Measurements from ENCODE around the gene PUM1. TPM values are rescaled to one million over a fixed set of nuclear protein-coding genes. Genes with fewer than 3 reads are reported as not detected.

PUM1 gene, protein sequence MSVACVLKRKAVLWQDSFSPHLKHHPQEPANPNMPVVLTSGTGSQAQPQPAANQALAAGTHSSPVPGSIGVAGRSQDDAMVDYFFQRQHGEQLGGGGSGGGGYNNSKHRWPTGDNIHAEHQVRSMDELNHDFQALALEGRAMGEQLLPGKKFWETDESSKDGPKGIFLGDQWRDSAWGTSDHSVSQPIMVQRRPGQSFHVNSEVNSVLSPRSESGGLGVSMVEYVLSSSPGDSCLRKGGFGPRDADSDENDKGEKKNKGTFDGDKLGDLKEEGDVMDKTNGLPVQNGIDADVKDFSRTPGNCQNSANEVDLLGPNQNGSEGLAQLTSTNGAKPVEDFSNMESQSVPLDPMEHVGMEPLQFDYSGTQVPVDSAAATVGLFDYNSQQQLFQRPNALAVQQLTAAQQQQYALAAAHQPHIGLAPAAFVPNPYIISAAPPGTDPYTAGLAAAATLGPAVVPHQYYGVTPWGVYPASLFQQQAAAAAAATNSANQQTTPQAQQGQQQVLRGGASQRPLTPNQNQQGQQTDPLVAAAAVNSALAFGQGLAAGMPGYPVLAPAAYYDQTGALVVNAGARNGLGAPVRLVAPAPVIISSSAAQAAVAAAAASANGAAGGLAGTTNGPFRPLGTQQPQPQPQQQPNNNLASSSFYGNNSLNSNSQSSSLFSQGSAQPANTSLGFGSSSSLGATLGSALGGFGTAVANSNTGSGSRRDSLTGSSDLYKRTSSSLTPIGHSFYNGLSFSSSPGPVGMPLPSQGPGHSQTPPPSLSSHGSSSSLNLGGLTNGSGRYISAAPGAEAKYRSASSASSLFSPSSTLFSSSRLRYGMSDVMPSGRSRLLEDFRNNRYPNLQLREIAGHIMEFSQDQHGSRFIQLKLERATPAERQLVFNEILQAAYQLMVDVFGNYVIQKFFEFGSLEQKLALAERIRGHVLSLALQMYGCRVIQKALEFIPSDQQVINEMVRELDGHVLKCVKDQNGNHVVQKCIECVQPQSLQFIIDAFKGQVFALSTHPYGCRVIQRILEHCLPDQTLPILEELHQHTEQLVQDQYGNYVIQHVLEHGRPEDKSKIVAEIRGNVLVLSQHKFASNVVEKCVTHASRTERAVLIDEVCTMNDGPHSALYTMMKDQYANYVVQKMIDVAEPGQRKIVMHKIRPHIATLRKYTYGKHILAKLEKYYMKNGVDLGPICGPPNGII
- total RNA-seq (2022; extraction: Qiagen RNA extraction): 24.9 to 34.5 TPM (median 31.8 TPM) in 5 replicates

GRCh38 chr1:31065310-31066217 lies at the start of gene PUM1:
Gene PUM1 (minus strand): TSS chr1:31065717. CDS start chr1:31059566, 6,151 bp downstream.

GRCh38 chr1:30908696-30909364 lies 156.7 kb downstream of the PUM1 start, which contains the start of gene SDC3:
Gene SDC3 (minus strand): TSS chr1:30908758. CDS start chr1:30908586, 172 bp downstream.

Other genes with a start within 250 kb of the PUM1 start
- 7.2 to 11.8 TPM (median 9.5 TPM) in 5 replicates for gene SDC3, start 157.0 kb downstream of the PUM1 start, total RNA-seq (2022; extraction: Qiagen RNA extraction)
- gene NKAIN1, start 174.2 kb upstream of the PUM1 start, total RNA-seq (2022; extraction: Qiagen RNA extraction): 0.99 to 1.4 TPM (median 1.3 TPM) in 5 replicates
- 40.2 to 51.4 TPM (median 42.9 TPM) in 5 replicates for gene SNRNP40, start 231.1 kb upstream of the PUM1 start, total RNA-seq (2022; extraction: Qiagen RNA extraction)
- gene ZCCHC17, start 231.3 kb upstream of the PUM1 start, total RNA-seq (2022; extraction: Qiagen RNA extraction): 21.8 to 26.7 TPM (median 23.2 TPM) in 5 replicates

All from A549 treated with CORT108297 at 1 μM for 4 hours (cell line).